ENCODE results near the gene TUBA4A. TPM values are rescaled to one million over a fixed set of nuclear protein-coding genes. Genes with fewer than 3 reads are reported as not detected.

The TUBA4A gene
- total and polyA plus RNA-seq, 2 of the 4 experiments (the other 2 are of a cell fraction) = 21.9 to 35.6 TPM

DNA sequence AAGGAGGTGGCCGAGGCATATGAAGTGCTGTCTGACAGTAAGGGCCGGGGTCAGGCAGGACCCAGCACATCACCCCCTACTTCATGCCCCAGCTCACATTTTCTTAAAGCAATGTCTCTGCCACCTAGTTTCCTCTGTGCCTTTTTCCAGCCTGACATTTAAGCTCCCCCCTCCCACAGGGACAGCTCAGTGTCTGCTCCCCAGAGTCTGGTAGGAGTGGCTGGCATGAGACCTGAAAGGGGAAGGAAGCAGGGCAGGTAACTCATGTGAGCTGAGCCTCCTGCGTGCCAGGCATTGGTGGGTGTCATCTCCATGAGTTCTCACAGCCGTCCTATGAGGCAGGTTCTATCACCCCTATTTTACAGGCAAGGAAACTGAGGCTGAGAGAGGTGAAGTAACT, 26.9 kb upstream of the TUBA4A start:
- peaks cover 16 to 30% of the 10 kb centered on the region in 2 experiments for H3K79me1 ChIP-seq (ENCODE audit: low read depth in 1 of 2, low read length in 2 of 2)
- in situ Hi-C loops (cut with MboI; ENCODE audit: low sequenced_read_pairs) (no loop called here), dilution Hi-C loops (cut with HindIII; ENCODE audit: low sequenced_read_pairs, unreplicated experiment) (no loop called here), intact Hi-C loops (cut with micrococcal nuclease) (no loop called here)
- no peak overlapping the region for H2BK15ac ChIP-seq (ENCODE audit: low read depth, low read length)
- TSS peak; percentile 45 for BruUV-seq (replicated peaks)
- no peak overlapping the region for H3K14ac ChIP-seq (replicated peaks; ENCODE audit: low read depth, low read length)
- H2AFZ ChIP-seq (replicated peaks; ENCODE audit: low read length, poor library complexity) = no peak overlapping the region
- no peaks in the 10 kb centered on the region for H3K27me3 ChIP-seq (ENCODE audit: control insufficient read depth, insufficient read depth, low read length)
- H4K20me1 ChIP-seq (ENCODE audit: insufficient read depth, low read length) = peaks cover 2% of the 10 kb centered on the region; the same call in 1 of the 2 replicates
- no peaks in the 10 kb centered on the region for H3K9me3 ChIP-seq (ENCODE audit: control insufficient read depth, insufficient read depth, low read length)
- H2AK5ac ChIP-seq (ENCODE audit: low read depth, low read length) = peak overlapping the region; percentile 56; the same call in 1 of the 2 replicates
- no peak overlapping the region for H3K27ac ChIP-seq (ENCODE audit: insufficient read depth, low read length)
- WGBS, 2 experiments (ENCODE audit: extremely low coverage in 2 of 2, insufficient read length in 1 of 2) = no CpG with 5 or more reads among the region's 4 CpGs
- H3K36me3 ChIP-seq (ENCODE audit: control insufficient read depth, insufficient read depth, low read length) = peaks cover 48% of the 10 kb centered on the region
- 0 out of 2 replicates have a peak overlapping the region, but pooled peaks have one; percentile 8 for H3K4ac ChIP-seq (ENCODE audit: low read depth, low read length)
- no peak for DNase-seq
- no peak overlapping the region for H2BK20ac ChIP-seq (ENCODE audit: low read depth, low read length)
- ChIA-PET POLR2A (ENCODE audit: unreplicated experiment) (no interaction called here), CTCF (interaction anchor here (2.8 kb wide), 1 partner anchor 14 kb away, joined by 11 read pairs; no protein-coding TSS in a partner anchor)
- no peak overlapping the region; the same call in 1 of the 2 replicates for H3K4me2 ChIP-seq (ENCODE audit: low read depth, low read length)
- H4K8ac ChIP-seq (ENCODE audit: low read depth in 2 of 2, low read length in 2 of 2) = no peak overlapping the region
- no peak for ATAC-seq (ENCODE audit: low read depth)
- H4K5ac ChIP-seq (ENCODE audit: low read depth, low read length) = no peak overlapping the region
- peaks cover 8% of the 10 kb centered on the region for H3K9me1 ChIP-seq (ENCODE audit: insufficient read depth, low read length)
- H3K18ac ChIP-seq (ENCODE audit: low read depth, low read length) = no peak overlapping the region
- H3K4me1 ChIP-seq (ENCODE audit: control insufficient read depth, insufficient read depth, low read length) = peaks cover 12% of the 10 kb centered on the region
- H2AK9ac ChIP-seq (replicated peaks; ENCODE audit: low read depth, low read length, poor library complexity) = peak overlapping the region; percentile 52
- no peak overlapping the region for H3K9ac ChIP-seq (ENCODE audit: low read depth, low read length)
- 0 out of 2 replicates have a peak overlapping the region, but pooled peaks have one; percentile 58 for H3K23ac ChIP-seq (ENCODE audit: low read depth, low read length)
- no peak overlapping the region; the same call in 1 of the 2 replicates for H4K91ac ChIP-seq (ENCODE audit: insufficient read depth, low read depth, low read length)
- TF ChIP-seq CEBPB (IDR thresholded peaks at IDR 0.05; ENCODE audit: low read depth, low read length) (no peak), MAZ (IDR thresholded peaks at IDR 0.05; ENCODE audit: borderline replicate concordance, low read depth, low read length) (no peak), RCOR1 (IDR thresholded peaks at IDR 0.05; ENCODE audit: insufficient replicate concordance, low read length) (no peak), CHD1 (IDR thresholded peaks at IDR 0.05; ENCODE audit: low read depth, low read length) (no peak), RAD21 (IDR thresholded peaks at IDR 0.05; ENCODE audit: low read length) (no peak), MXI1 (IDR thresholded peaks at IDR 0.05; ENCODE audit: borderline replicate concordance, low read depth, low read length) (no peak), POLR2A (IDR thresholded peaks at IDR 0.05; ENCODE audit: low read depth, low read length) (no peak), BHLHE40 (IDR thresholded peaks at IDR 0.05; ENCODE audit: low read depth, low read length) (no peak), FOS (IDR thresholded peaks at IDR 0.05; ENCODE audit: low read depth, low read length) (no peak), RFX5 (IDR thresholded peaks at IDR 0.05; ENCODE audit: low read depth, low read length) (no peak), MAFK (IDR thresholded peaks at IDR 0.05; ENCODE audit: low read depth, low read length) (no peak), SMC3 (IDR thresholded peaks at IDR 0.05; ENCODE audit: low read depth, low read length) (no peak), NFE2L2 (IDR thresholded peaks at IDR 0.05; ENCODE audit: low read depth, low read length) (no peak)
- TF ChIP-seq, protein P1, sequence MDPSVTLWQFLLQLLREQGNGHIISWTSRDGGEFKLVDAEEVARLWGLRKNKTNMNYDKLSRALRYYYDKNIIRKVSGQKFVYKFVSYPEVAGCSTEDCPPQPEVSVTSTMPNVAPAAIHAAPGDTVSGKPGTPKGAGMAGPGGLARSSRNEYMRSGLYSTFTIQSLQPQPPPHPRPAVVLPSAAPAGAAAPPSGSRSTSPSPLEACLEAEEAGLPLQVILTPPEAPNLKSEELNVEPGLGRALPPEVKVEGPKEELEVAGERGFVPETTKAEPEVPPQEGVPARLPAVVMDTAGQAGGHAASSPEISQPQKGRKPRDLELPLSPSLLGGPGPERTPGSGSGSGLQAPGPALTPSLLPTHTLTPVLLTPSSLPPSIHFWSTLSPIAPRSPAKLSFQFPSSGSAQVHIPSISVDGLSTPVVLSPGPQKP (IDR thresholded peaks at IDR 0.05; ENCODE audit: borderline replicate concordance, low read depth, low read length) = no peak
- TF ChIP-seq, protein P2, sequence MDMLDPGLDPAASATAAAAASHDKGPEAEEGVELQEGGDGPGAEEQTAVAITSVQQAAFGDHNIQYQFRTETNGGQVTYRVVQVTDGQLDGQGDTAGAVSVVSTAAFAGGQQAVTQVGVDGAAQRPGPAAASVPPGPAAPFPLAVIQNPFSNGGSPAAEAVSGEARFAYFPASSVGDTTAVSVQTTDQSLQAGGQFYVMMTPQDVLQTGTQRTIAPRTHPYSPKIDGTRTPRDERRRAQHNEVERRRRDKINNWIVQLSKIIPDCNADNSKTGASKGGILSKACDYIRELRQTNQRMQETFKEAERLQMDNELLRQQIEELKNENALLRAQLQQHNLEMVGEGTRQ (IDR thresholded peaks at IDR 0.05; ENCODE audit: low read depth, low read length) = no peak
- TF ChIP-seq, protein P3, sequence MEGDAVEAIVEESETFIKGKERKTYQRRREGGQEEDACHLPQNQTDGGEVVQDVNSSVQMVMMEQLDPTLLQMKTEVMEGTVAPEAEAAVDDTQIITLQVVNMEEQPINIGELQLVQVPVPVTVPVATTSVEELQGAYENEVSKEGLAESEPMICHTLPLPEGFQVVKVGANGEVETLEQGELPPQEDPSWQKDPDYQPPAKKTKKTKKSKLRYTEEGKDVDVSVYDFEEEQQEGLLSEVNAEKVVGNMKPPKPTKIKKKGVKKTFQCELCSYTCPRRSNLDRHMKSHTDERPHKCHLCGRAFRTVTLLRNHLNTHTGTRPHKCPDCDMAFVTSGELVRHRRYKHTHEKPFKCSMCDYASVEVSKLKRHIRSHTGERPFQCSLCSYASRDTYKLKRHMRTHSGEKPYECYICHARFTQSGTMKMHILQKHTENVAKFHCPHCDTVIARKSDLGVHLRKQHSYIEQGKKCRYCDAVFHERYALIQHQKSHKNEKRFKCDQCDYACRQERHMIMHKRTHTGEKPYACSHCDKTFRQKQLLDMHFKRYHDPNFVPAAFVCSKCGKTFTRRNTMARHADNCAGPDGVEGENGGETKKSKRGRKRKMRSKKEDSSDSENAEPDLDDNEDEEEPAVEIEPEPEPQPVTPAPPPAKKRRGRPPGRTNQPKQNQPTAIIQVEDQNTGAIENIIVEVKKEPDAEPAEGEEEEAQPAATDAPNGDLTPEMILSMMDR (conservative IDR thresholded peaks at IDR 0.05; ENCODE audit: low read depth, low read length) = no peak
- no peak overlapping the region for H3K4me3 ChIP-seq (ENCODE audit: insufficient read depth, low read depth, low read length)
- no peak overlapping the region for H2BK120ac ChIP-seq (ENCODE audit: low read depth, low read length)
- no peak overlapping the region for H3K56ac ChIP-seq (ENCODE audit: extremely low read depth, insufficient read depth, low read length)
- no peak overlapping the region for H2BK5ac ChIP-seq (ENCODE audit: low read depth, low read length, poor library complexity, severe bottlenecking)

Data from IMR-90 (cell line).